GM12891 (cell line): ENCODE measurements around the gene BCDIN3D.
A peak's percentile ranks its signal among the peaks of the same experiment; 100 is the strongest.

ENCODE experiments used
- DNase-seq: peaks from one replicate; pipeline ENCODE4 v3.0.0; 2011; ENCODE audit warnings: low spot score; ENCODE audit not compliant: insufficient read length
- FAIRE-seq: peaks from 2 replicates; lab custom pipeline; 2011; peaks lifted over from hg19 to GRCh38; lab: Jason Lieb, UNC
- PAX5 ChIP-seq: IDR thresholded peaks from 2 replicates; pipeline ENCODE4 v1.6.1; 2011; ENCODE audit warnings: low read length, moderate library complexity, mild to moderate bottlenecking; ENCODE audit not compliant: insufficient read depth, severe bottlenecking
- POLR2A ChIP-seq: IDR thresholded peaks from 2 replicates; pipeline ENCODE4 v1.6.1; 2011; ENCODE audit warnings: low read depth, low read length, control low read depth
- POLR2AphosphoS5 ChIP-seq: IDR thresholded peaks from 2 replicates; pipeline ENCODE4 v1.6.1; 2011; ENCODE audit warnings: low read depth, low read length, control low read depth
- POU2F2 ChIP-seq: IDR thresholded peaks from 2 replicates; pipeline ENCODE4 v1.6.1; 2011; ENCODE audit warnings: low read depth, mild to moderate bottlenecking, control low read depth, low read length, moderate library complexity
- SPI1 ChIP-seq: IDR thresholded peaks from 2 replicates; pipeline ENCODE4 v1.6.1; 2011; ENCODE audit warnings: low read depth, low read length, control low read depth
- TAF1 ChIP-seq: IDR thresholded peaks from 2 replicates; pipeline ENCODE4 v1.6.1; 2011; ENCODE audit warnings: low read depth, low read length, control low read depth

BCDIN3D gene

GRCh38 chr12:49824416-49824815 lies 18.5 kb downstream of the BCDIN3D start:
- TF ChIP-seq SPI1 (no peak), POLR2AphosphoS5 (no peak), POU2F2 (no peak), POLR2A (no peak), PAX5 (no peak), TAF1 (no peak)
- DNase-seq (no peak), FAIRE-seq (no peak)

DNA sequence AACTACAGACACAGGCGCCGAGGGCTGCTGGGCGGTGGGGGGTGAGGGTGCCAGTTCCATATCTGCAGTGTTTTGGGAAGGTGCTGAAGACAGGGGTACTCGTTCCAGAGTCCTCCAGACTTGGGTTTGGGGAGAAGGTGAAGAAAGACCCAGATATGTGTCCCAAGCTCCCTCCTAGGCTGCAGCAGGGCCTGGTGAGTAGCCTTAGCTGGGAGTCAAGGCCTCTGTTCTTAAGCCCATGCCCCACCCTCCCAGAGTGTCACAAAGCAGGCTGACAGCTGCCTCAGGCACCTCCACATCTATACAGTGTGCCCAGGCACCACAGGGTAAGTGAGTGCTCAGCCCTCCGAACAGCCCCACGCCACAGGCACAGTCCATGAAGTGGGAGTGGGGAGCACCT lies 19.0 kb downstream of the BCDIN3D start:
- no peak for DNase-seq
- no peak for FAIRE-seq
- TF ChIP-seq PAX5 = no peak
- TF ChIP-seq TAF1 = no peak
- no peak for TF ChIP-seq POLR2AphosphoS5
- TF ChIP-seq POLR2A = no peak
- TF ChIP-seq SPI1 = no peak
- no peak for TF ChIP-seq POU2F2

- TF ChIP-seq TAF1 (no peak), POU2F2 (no peak), SPI1 (no peak), POLR2AphosphoS5 (no peak), PAX5 (no peak), POLR2A (no peak)
- DNase-seq (no peak), FAIRE-seq (no peak)
Observed at GRCh38 chr12:49823350-49823749, 19.6 kb downstream of the BCDIN3D start.

GRCh38 chr12:49821373-49822287 lies 21.3 kb downstream of the BCDIN3D start:
- TF ChIP-seq POLR2A (no peak), POU2F2 (no peak), TAF1 (no peak), PAX5 (no peak), SPI1 (no peak), POLR2AphosphoS5 (no peak)
- DNase-seq (no peak), FAIRE-seq (no peak)

- no peak for TF ChIP-seq SPI1
- no peak for TF ChIP-seq POU2F2
- no peak for TF ChIP-seq POLR2A
- no peak for TF ChIP-seq PAX5
- no peak for TF ChIP-seq POLR2AphosphoS5
- no peak for TF ChIP-seq TAF1
- FAIRE-seq = no peak
- DNase-seq = no peak
Observed at GRCh38 chr12:49819786-49820185, 23.1 kb downstream of the BCDIN3D start.

- no peak for TF ChIP-seq POLR2AphosphoS5
- TF ChIP-seq POU2F2 = no peak
- TF ChIP-seq PAX5 = no peak
- no peak for TF ChIP-seq SPI1
- no peak for TF ChIP-seq POLR2A
- TF ChIP-seq TAF1 = no peak
- FAIRE-seq (no peak), DNase-seq (no peak)
Observed at GRCh38 chr12:49818241-49818895, 24.5 kb downstream of the BCDIN3D start.

GRCh38 chr12:49813131-49813530 lies 29.8 kb downstream of the BCDIN3D start:
- TF ChIP-seq SPI1 = 0 out of 2 replicates have a peak, but pooled peaks have one; percentile 17
- TF ChIP-seq PAX5 = no peak
- peak; percentile 26 for FAIRE-seq

DNA sequence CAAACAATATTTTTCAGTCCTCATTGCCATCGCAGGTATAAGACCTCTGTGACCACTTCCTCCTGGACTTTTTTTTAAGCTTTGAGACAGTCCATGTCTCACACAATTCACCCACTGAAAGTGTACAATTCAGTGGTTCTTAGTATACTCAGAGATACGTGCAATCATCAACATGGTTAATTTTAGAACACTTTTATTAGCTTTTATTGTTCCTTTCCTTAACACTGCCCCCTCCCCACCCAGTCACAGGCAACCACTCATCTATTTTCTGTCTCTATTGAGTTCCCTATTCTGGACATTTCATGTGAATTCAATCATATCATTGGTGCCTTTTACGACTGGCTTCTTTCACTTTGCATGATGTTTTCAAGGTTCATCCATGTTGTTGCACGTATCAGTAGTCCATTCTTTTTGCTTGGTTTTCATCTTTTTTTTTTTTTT lies 30.9 kb downstream of the BCDIN3D start:
- no peak for DNase-seq
- peak; percentile 75 for FAIRE-seq
- TF ChIP-seq POU2F2 = no peak
- TF ChIP-seq POLR2A = no peak
- peak; percentile 64 for TF ChIP-seq SPI1

More at GRCh38 chr12:49813131-49813530, 29.8 kb downstream of the BCDIN3D start:
- DNase-seq = no peak

DNA sequence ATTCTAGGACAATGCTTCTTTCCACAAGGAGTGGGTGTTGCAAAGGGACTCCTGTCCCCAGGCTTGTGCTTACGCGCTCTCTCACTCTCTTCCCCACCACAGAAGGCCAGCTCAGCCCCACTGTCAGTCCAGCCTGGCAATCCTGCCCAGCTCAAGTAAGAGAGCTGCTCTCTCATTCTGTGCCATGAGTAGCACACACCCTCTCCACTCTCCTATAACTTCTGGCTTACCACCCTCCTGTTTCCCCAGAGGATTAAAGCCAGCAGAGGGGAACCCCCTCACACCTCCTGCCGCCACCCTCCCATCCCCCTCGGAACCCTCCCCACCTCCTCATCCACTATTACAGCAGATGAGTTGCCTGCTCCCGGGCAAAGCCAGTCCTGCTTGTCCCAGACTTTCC lies 31.8 kb downstream of the BCDIN3D start:
- TF ChIP-seq POU2F2 = no peak
- TF ChIP-seq SPI1 = no peak
- no peak for TF ChIP-seq TAF1
- TF ChIP-seq PAX5 = no peak
- FAIRE-seq = peak; percentile 38
- no peak for DNase-seq

GRCh38 chr12:49809906-49810389 lies 33.0 kb downstream of the BCDIN3D start:
- FAIRE-seq (no peak), DNase-seq (no peak)
- TF ChIP-seq SPI1 = no peak
- TF ChIP-seq POU2F2 = no peak
- TF ChIP-seq PAX5 = no peak
- no peak for TF ChIP-seq POLR2A
- no peak for TF ChIP-seq TAF1
- TF ChIP-seq POLR2AphosphoS5 = no peak
